Measurements from ENCODE around the gene HIF1AN. TPM values are rescaled to one million over a fixed set of nuclear protein-coding genes. Genes with fewer than 3 reads are reported as not detected.

Gene HIF1AN
- total and polyA plus RNA-seq, 10 donors: 3.0 to 48.2 (median 25.3) TPM

- Histone ChIP-seq H3K36me3 (peaks cover 0 to 44% (median 0%) of the 10 kb centered on the region in 6 donors), H3K4me1 (peaks cover 0 to 21% (median 13%) of the 10 kb centered on the region in 6 donors), H3K27me3 (replicated peaks in 1 of 7) (peaks cover 0 to 52% (median 23%) of the 10 kb centered on the region in 7 donors), H3K4me3 (no peak overlapping the region), H3K27ac (no peak overlapping the region), H3K9me3 (no peaks in the 10 kb centered on the region)
- 62 to 79% (median 69%) methylated on average over 2 of the region's 2 CpGs for WGBS, 5 donors
- intact Hi-C loops (cut with DNase I; ENCODE audit: low total_unique reads): loop anchor here (10.0 kb wide), 1 partner anchor 314 kb away; no protein-coding TSS in a partner anchor
- no peak for TF ChIP-seq CTCF (IDR thresholded peaks at IDR 0.05 in 8 of 11, conservative IDR thresholded peaks at IDR 0.05 in 3 of 11)
- TF ChIP-seq POLR2AphosphoS5 (IDR thresholded peaks at IDR 0.05): no peak
- TF ChIP-seq POLR2A (IDR thresholded peaks at IDR 0.05): no peak
- no peak for DNase-seq
Measured at GRCh38 chr10:100561005-100561404, 25.3 kb downstream of the HIF1AN start.

- H3K4me1 ChIP-seq: peaks cover 0 to 21% (median 13%) of the 10 kb centered on the region in 6 donors
- H3K27me3 ChIP-seq (replicated peaks in 1 of 7): peaks cover 0 to 64% (median 23%) of the 10 kb centered on the region in 7 donors
- peak overlapping the region in 4 of 8 donors; percentile 10 to 58 (median 22) for H3K4me3 ChIP-seq
- peaks cover 0 to 33% (median 0%) of the 10 kb centered on the region in 6 donors for H3K36me3 ChIP-seq
- DNase-seq: peak; percentile 90
- 5 to 12% (median 9%) methylated on average over 17 to 62 of the region's 62 CpGs for WGBS, 5 donors
- intact Hi-C loops (cut with DNase I; ENCODE audit: low total_unique reads): loop anchor here (10.0 kb wide), 1 partner anchor 313 kb away; no protein-coding TSS in a partner anchor
- H3K27ac ChIP-seq: no peak overlapping the region
- TF ChIP-seq POLR2AphosphoS5 (IDR thresholded peaks at IDR 0.05): peak; percentile 70 to 88 (median 73)
- TF ChIP-seq POLR2A (IDR thresholded peaks at IDR 0.05): no peak
- TF ChIP-seq CTCF (IDR thresholded peaks at IDR 0.05 in 8 of 11, conservative IDR thresholded peaks at IDR 0.05 in 3 of 11): peak; percentile 48 to 91 (median 79)
- H3K9me3 ChIP-seq: no peaks in the 10 kb centered on the region
Measured at GRCh38 chr10:100562008-100562672, 26.4 kb downstream of the HIF1AN start.

- H3K9me3 ChIP-seq: no peaks in the 10 kb centered on the region
- no peak overlapping the region for H3K27ac ChIP-seq
- TF ChIP-seq CTCF (IDR thresholded peaks at IDR 0.05 in 8 of 11, conservative IDR thresholded peaks at IDR 0.05 in 3 of 11) (no peak), POLR2AphosphoS5 (IDR thresholded peaks at IDR 0.05) (no peak), POLR2A (IDR thresholded peaks at IDR 0.05) (no peak)
- 58 to 78% (median 65%) methylated on average over 9 of the region's 9 CpGs for WGBS, 5 donors
- H3K36me3 ChIP-seq: peaks cover 0 to 6% (median 0%) of the 10 kb centered on the region in 6 donors
- no peak overlapping the region for H3K4me3 ChIP-seq
- intact Hi-C loops (cut with DNase I; ENCODE audit: low total_unique reads): loop anchor here (10.0 kb wide), 1 partner anchor 309 kb away; no protein-coding TSS in a partner anchor
- no peak for DNase-seq
- H3K4me1 ChIP-seq: peaks cover 0 to 21% (median 13%) of the 10 kb centered on the region in 6 donors
- H3K27me3 ChIP-seq (replicated peaks in 1 of 7): peaks cover 0 to 96% (median 34%) of the 10 kb centered on the region in 7 donors
Measured at GRCh38 chr10:100565206-100565985, 29.7 kb downstream of the HIF1AN start.
